Glomerular visceral epithelial cell (primary cell): ENCODE measurements around the gene OR4C45.
"Not testable (repeated sequence)": the region's sequence is repeated elsewhere in the genome, so short reads cannot be mapped to it uniquely, and the experiment has no call there.

Source experiments
- DNase-seq: peaks from one replicate; pipeline ENCODE4 v3.0.0-alpha.2; 2016; ENCODE audit errors: extremely low spot score

The OR4C45 gene

DNA sequence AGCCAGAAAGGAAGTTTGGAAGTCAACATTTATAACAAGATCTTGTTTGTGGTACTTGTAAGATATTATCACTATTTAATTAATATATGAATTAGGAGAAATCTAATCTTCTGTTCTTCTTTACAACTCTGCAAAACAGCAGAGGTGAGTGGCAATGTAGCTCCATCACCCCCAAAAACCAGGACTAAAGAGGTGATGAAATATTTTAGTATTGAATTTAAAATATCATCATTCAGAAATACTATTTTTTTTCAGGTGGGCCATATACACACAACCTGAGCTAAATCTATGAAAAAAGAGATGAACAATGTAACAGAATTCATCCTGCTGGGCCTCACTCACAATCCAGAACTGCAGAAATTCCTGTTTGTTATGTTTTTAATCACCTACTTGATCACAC, at the start of gene OR4C45:
TSS of gene OR4C45 (plus strand) at position 301 of the 400 bp plus-strand sequence.
- DNase-seq: no peak

DNA sequence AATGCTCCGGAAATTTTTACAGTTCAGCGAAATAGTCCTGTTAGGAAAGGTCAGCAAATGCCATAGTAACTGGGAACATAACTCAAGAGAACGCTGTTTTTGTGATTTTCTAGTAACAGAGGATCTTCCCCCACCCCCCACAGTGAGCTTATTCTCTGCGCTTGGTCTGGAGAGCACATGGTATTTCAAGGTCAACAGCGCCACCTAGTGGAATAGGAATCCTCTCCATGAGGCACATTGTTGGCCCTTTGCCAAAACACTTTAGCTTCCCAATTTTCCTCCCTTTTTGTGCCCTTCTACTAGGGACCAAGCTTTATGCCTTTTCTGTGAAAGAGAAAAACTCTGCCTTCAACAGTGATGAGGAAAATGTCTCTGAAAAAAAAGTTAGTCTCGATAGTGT, 37.1 kb upstream of the OR4C45 start:
- peak; percentile 1 for DNase-seq

DNA sequence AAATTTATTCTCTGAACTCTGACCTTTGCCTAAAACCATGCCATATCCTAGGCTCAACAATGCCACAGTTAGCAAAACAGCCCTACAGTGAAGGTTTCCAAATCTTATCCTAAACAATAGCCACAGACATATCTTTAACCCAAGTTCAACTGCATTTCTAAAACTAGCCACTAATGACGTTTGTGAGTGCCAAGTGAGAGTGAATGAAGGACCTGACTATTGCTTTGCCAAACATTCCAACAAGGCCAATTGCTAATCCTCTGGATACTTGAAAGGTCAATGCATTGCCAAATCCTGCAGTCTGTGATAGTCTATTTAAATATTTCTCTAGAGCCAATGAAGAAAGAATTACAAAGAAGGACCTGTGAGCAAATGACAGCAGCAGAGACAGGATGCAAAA, 2.5 kb upstream of the OR4C45 start:
- no peak for DNase-seq

DNA sequence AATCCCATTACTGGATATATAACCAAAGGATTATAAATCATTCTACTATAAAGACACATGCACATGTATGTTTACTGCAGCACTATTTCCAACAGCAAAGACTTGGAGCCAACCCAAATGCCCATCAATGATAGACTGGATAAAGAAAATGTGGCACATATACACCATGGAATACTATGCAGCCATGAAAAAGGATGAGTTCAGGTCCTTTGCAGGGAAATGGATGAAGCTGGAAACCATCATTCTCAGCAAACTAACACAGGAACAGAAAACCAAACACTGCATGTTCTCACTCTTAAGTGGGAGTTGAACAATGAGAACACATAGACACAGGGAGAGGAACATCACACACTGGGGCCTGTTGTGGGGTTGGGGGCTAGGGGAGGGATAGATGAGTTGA, 3.6 kb downstream of the OR4C45 start:
- not testable (repeated sequence) for DNase-seq

DNA sequence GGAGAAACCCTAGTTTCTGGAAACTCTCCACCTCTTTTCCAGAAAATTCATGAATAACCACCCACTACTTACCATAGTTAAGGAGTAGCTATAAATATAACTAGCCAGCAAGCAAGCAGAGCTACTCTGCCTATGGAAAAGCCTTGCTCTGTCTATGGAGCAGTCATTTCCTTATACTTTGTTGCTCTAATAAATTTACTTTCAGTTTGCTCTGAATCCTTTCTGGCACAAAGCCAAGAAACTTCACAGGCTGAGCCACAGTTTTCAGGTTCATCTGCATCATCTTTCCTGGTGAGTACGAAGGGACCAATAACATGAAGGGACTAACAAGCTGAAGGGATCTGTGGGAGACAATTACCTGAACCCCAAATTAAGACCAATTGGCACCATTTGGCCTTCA, 4.6 kb downstream of the OR4C45 start:
- no peak for DNase-seq

DNA sequence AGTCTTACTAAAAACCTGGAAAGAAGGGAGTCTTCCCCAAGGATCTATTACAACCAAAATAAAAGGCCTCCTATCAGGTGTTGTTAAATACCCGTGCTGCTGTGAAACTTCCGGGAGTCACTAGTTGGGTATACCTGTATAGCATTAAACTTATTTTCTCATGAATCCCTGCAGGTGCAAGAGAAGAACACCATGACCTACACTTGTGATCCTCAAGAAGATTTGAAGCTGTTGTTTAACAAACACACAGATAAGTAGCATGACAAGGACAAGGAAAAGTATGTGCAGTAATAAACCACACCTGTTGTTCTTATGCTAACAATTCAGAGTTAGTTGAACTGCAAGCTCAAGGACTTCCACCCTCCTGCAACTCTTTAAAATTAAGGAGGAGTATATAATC, 12.0 kb downstream of the OR4C45 start:
- DNase-seq: no peak

DNA sequence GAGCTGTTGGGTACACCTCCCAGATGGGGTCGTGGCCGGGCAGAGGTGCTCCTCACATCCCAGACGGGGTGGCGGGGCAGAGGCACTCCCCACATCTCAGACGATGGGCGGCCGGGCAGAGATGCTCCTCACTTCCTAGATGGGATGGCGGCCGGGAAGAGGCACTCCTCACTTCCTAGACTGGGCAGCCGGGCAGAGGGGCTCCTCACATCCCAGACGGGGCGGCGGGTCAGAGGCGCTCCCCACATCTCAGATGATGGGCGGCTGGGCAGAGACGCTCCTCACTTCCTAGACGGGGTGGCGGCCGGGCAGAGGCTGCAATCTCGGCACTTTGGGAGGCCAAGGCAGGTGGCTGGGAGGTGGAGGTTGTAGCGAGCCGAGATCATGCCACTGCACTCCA, 30.4 kb downstream of the OR4C45 start:
- not testable (repeated sequence) for DNase-seq

DNA sequence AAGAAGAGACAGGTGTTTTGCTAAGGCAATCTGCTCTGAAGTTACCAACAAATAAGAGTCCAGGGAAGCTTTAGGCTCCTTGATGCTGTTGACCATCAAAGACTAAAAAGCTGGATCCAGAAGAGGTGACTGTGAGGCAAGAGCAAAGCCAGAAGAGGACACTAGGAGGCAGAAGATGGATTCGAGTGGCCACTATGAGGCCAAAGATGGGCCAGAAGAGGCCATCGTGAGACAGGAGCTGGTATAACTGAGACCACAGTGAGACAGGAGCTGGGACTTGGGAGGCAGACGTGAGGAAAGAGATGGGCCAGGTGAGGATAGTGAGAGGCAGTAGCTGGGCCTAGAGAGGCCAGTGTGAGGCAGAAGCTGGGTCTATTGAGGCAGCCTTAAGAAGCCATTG, 37.7 kb downstream of the OR4C45 start:
- no peak for DNase-seq

DNA sequence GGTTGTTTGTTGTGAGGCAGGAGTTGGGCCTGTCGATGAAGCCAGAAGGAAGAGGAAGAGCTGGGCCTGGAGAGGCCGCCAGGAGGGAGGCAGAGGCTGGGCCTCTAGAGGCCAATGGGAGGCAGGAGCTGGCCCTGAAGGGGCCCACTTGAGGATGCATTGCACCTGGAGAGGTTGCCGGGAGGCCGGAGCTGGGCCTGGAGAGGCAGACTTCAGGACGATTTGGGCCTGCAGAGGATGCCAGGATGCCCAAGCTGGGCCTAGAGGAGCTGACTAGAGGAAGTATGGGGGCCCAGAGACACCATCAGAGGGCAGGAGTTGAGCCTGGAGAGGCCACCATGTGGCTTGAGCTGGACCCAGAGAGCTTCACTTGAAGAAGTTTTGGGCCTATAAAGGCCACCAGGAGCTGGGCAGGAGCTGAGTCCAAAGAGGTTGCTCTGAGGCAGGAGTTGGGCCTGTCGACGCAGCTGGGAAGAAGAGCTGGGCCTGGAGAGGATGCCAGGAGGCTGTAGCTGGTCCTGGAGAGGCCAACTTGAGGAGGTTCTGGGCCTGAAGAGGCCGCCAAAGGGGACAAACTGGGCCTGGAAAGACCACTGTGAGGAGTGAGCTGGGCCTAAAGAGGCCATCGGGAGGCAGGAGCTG, 39.0 kb downstream of the OR4C45 start:
- no peak for DNase-seq

DNA sequence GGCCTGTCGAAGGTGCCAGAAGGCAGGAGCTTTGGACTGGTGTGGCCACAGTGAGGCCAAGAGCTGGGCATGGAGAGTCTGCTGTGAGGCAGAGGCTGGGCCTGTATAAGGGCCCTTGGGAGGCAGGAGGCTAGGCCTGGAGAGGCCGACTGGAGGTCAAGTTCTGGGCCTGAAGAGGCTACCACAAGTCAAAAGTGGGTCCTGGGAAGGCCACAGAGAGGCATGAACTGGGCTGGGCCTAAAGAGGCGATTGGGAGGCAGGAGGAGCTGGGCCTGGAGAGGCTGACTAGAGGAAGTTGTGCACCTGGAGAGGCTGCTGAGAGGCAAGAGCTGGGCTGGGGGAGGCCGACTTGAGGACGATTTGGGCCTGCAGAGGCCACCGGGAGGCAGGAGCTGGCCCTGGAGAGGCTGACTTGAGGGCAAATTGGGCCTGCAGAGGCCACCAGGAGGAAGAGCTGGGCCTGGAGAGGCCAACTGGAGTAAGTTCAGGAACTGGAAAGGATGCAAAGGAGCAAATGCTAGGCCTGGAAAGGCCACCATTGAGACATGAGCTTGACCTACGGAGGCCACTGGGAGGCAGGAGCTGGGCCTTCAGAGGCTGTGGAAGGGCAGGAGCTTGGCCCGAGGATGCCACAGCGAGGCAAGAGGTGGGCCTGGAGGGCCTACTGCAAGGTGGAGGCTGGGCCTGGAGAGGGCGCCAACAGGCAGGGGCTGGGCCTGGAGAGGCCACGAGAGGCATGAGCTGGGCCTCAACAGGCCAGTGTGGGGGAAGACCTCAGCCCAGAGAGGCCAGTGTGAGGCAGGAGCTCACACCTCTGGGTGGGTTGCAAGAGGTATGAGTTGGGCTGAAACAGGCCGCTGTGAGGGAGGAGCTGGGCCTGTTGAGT, 39.8 kb downstream of the OR4C45 start:
- no peak for DNase-seq

DNA sequence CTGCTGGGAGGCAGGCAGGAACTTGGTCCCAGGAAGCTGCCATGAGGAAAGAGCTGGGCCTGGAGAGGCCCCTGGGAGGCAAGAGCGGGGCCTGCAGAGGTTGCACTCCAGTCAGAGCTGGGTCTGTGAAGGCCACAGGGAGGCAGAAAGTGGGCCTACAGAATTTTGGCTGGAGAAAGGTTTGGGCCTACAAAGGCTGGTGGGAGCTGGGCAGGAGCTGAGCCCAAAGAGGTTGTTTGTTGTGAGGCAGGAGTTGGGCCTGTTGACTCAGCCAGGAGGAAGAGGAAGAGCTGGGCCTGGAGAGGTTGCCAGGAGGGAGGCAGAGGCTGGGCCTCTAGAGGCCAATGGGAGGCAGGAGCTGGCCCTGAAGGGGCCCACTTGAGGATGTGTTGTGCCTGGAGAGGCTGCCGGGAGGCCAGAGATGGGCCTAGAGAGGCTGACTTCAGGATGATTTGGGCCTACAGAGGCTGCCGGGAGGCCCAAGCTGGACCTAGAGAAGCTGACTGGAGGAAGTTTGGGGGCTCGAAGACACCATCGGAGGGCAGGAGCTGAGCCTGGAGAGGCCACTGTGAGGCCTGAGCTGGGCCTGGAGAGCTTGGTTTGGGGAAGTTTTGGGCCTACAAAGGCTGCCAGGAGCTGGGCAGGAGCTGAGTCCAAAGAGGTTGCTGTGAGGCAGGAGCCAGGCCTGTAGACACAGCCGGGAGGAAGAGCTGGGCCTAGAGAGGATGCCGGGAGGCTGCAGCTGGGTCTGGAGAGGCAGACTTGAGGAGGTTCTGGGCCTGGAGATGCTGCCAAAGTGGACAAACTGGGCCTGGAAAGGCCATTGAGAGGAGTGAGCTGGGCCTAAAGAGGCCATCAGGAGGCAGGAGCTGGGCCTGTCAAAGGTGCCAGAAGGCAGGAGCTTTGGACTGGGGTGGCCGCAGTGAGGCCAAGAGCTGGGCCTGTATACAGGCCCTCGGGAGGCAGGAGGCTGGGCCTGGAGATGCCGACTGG, 40.7 kb downstream of the OR4C45 start:
- DNase-seq: no peak

DNA sequence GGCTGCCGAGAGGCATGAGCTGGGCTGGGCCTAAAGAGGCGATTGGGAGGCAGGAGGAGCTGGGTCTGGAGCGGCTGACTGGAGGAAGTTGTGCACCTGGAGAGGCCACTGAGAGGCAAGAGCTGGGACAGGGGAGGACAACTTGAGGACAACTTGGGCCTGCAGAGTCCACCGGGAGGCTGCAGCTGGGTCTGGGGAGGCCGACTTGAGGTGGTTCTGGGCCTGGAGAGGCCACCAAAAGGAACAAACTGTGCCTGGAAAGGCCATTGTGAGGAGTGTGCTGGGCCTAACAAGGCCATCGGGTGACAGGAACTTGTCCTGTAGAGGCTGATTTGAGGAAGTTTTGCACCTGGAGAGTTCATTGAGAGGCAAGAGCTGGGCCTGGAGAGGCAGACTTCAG, 41.5 kb downstream of the OR4C45 start:
- no peak for DNase-seq

DNA sequence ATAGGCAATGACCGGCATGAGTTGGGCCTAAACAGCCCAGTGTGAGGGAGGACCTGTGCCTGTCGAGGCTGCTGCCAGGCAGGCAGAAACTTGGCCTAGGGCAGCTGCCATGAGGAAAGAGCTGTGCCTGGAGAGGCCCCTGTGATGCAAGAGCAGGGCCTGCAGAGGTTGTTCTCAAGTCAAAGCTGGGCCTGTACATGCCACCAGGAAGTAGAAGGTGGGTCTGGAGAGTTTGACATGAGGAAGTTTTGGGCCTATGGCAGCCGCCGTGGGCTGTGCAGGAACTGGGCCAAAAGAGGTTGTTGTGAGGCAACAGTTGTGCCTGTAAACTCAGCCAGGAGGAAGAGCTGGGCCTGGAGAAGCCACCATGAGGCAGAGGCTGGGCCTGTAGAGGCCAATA, 43.2 kb downstream of the OR4C45 start:
- no peak for DNase-seq

DNA sequence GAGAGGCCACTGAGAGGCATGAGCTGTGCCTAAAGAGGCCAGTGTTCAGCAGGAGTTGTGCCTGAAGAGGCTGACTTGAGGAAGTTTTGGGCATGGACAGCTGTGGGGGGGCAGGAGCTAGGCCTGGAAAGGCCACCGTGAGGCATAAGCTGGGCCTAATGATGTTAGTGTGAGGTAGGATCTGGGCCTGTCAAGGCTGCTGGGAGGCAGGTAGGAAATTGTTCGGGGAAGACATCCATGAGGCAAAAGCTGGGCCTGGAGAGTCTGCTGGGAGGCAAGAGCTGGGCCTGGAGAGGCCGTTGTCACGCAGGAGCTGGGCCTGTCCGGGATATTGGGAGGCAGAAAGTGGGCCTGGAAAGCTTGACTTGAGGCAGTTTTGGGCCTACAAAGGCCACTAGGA, 44.9 kb downstream of the OR4C45 start:
- no peak for DNase-seq

DNA sequence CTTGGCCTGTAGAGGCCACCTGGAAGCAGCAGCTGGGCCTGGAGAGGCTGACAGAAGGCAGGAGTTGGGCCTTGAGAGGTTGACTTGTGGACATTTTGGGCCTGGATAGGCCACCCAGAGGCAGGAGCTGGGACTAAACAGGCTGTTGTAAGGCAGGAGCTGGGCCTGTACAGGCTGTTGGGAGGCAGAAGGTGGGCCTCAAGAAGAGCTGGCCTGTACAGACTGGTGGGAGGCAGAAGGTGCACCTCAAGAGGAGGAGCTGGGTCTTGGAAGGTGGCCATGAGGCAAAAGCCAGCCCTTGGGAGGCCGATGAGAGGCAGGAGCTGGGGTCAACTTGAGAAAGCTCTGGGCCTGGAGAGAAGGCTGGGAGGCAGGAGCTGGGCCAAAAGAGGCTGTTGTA, 45.3 kb downstream of the OR4C45 start:
- DNase-seq: no peak

DNA sequence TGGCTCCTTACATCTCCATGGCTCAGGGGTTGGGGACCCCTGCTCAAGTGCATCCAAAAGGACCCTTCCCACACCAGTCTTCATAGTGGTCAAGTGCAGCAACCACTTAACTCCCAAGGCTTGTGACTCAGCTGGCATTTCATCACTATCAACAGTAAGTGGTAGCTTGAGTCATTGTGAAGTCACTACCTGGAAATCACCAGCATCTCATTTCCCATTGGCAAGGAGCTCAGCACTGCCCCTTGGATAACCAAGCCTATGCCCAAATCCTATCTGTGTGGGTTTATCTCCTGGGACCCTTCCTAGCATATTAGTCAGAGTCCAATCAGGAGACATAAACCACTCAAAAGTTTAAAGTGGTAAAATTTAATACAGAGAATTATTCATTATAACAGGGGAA, 46.3 kb downstream of the OR4C45 start:
- DNase-seq: not testable (repeated sequence)

DNA sequence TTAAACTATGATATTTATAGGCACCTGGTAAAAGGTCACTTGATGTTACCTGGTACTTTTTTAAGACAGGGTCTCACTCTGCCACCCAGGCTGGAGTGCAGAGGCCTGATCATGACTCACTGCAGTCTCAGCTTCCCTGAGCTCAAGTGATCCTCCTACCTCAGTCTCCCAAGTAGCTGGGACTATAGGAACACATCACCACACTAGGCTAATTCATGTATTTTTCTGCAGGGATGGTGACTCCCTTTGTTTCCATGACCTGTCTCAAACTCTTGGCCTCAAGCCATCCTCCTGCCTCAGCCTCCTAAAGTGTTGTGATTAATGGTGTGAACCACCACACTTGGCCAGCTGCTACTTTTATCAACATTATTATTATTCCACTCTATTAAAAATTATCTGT, 47.6 kb downstream of the OR4C45 start:
- no peak for DNase-seq
